ENCODE results near the gene PTPRN2. TPM values are rescaled to one million over a fixed set of nuclear protein-coding genes. Genes with fewer than 3 reads are reported as not detected.

PTPRN2 gene
- total and polyA plus RNA-seq, 2 donors from 2014 or later: 4.8 to 6.2 TPM

DNA sequence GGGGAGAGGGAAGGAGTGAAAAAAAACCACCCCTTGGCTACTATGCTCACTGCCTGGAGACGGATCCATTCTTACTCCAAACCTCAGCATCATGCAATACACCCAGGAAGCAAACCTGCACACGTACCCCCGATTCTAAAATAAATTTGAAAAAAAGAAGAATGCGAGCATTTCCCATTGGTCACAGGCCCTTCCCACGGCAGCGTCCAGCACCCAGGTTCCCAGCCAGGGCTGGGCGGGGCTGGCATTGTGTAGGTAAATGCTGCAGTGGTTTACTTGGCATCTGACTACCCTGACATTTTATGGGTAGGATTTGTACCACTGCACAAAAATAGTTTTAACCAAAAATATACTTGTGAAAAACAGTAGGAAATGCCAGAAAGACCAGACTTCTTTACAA, 831.9 kb downstream of the PTPRN2 start:
- H3K9me3 ChIP-seq (ENCODE audit: control insufficient read depth in 2 of 3, insufficient read depth in 1 of 3, low read length in 3 of 3): no peaks in the 10 kb centered on the region
- TF ChIP-seq, protein P1, sequence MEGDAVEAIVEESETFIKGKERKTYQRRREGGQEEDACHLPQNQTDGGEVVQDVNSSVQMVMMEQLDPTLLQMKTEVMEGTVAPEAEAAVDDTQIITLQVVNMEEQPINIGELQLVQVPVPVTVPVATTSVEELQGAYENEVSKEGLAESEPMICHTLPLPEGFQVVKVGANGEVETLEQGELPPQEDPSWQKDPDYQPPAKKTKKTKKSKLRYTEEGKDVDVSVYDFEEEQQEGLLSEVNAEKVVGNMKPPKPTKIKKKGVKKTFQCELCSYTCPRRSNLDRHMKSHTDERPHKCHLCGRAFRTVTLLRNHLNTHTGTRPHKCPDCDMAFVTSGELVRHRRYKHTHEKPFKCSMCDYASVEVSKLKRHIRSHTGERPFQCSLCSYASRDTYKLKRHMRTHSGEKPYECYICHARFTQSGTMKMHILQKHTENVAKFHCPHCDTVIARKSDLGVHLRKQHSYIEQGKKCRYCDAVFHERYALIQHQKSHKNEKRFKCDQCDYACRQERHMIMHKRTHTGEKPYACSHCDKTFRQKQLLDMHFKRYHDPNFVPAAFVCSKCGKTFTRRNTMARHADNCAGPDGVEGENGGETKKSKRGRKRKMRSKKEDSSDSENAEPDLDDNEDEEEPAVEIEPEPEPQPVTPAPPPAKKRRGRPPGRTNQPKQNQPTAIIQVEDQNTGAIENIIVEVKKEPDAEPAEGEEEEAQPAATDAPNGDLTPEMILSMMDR (IDR thresholded peaks at IDR 0.05; ENCODE audit: borderline replicate concordance, extremely low read depth, insufficient read depth): no peak
- peak in 1 of 5 donors; percentile 47 for DNase-seq
- no peak overlapping the region for H3K27ac ChIP-seq (ENCODE audit: low read depth in 2 of 2, low read length in 2 of 2)
- no peak overlapping the region for H3K9ac ChIP-seq (ENCODE audit: low read length in 3 of 3)
- H3K36me3 ChIP-seq (ENCODE audit: control insufficient read depth in 2 of 3, insufficient read depth in 3 of 3, low read length in 3 of 3): no peaks in the 10 kb centered on the region
- no peaks in the 10 kb centered on the region for H3K4me1 ChIP-seq (ENCODE audit: control insufficient read depth in 2 of 3, insufficient read depth in 2 of 3, low read depth in 1 of 3, low read length in 3 of 3)
- FAIRE-seq: no peak
- no peak overlapping the region for H3K4me3 ChIP-seq (ENCODE audit: low read length in 3 of 3)
- no peaks in the 10 kb centered on the region for H3K27me3 ChIP-seq (ENCODE audit: control insufficient read depth, insufficient read depth, low read length)
- intact Hi-C loops (cut with DNase I): no loop called here

DNA sequence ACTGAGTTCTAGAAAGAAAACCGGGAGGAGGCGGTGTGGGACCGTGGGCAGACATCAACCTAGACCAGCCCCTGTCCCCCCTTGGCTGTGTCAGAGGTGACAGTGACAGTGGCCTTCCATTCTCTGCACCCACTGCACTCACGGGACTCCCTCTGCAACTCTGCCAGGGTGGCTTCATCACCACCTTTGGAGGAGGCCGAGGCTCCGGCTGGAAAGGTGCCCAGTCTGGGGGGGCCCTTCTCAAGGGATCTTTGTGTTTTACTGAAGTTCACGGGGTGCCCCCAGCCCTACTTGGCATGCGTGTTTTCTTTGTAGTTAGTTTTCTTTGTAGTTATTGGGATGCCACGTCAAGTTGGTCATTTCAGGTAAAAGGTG, 833.2 kb downstream of the PTPRN2 start:
- Histone ChIP-seq H3K4me1 (ENCODE audit: control insufficient read depth in 2 of 3, insufficient read depth in 2 of 3, low read depth in 1 of 3, low read length in 3 of 3) (no peaks in the 10 kb centered on the region), H3K27me3 (ENCODE audit: control insufficient read depth, insufficient read depth, low read length) (no peaks in the 10 kb centered on the region), H3K27ac (ENCODE audit: low read depth in 2 of 2, low read length in 2 of 2) (no peak overlapping the region), H3K9ac (ENCODE audit: low read length in 3 of 3) (no peak overlapping the region), H3K36me3 (ENCODE audit: control insufficient read depth in 2 of 3, insufficient read depth in 3 of 3, low read length in 3 of 3) (no peaks in the 10 kb centered on the region), H3K9me3 (ENCODE audit: control insufficient read depth in 2 of 3, insufficient read depth in 1 of 3, low read length in 3 of 3) (no peaks in the 10 kb centered on the region), H3K4me3 (ENCODE audit: low read length in 3 of 3) (no peak overlapping the region)
- DNase-seq (peak in 1 of 5 donors; percentile 47), FAIRE-seq (no peak)
- intact Hi-C loops (cut with DNase I): no loop called here
- TF ChIP-seq, protein P1 (IDR thresholded peaks at IDR 0.05; ENCODE audit: borderline replicate concordance, extremely low read depth, insufficient read depth): no peak

DNA sequence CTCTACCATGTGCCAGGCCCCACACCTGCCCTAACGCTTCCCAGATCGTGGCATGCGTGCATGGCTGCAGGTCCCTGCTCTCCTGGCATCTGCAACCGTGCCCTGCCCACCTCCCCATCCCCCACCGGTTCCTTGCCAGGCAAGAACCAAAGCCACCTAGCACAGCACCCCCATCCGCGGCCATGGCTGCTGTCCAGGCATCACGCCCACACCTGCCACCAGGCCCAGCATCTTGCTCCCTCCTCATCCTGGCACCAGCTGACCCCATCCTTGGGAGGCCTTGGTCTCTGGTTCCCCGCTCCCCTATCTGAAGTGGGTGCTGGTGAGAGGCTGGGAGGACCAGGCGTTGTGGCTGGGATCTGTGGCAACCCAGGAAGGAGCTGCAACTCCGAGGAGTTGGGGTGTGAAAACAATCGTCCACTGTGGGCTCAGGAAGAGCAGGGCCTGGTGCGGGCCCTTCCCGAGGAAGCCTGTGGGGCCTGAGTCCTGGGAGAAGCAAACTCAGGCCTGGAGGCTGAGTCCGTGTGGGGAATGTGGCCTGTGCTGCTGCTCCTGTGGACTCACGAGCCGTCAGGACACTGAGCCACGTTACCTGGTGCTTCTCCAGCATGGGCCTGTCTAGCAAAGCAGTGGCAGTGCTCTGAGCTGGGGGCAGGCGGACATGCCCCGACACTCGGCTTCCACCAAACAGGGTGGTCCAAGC, 833.8 kb downstream of the PTPRN2 start:
- TF ChIP-seq, protein P1 (IDR thresholded peaks at IDR 0.05; ENCODE audit: borderline replicate concordance, extremely low read depth, insufficient read depth): no peak
- no peaks in the 10 kb centered on the region for H3K4me1 ChIP-seq (ENCODE audit: control insufficient read depth in 2 of 3, insufficient read depth in 2 of 3, low read depth in 1 of 3, low read length in 3 of 3)
- no peaks in the 10 kb centered on the region for H3K27me3 ChIP-seq (ENCODE audit: control insufficient read depth, insufficient read depth, low read length)
- no peak overlapping the region for H3K4me3 ChIP-seq (ENCODE audit: low read length in 3 of 3)
- no peaks in the 10 kb centered on the region for H3K36me3 ChIP-seq (ENCODE audit: control insufficient read depth in 2 of 3, insufficient read depth in 3 of 3, low read length in 3 of 3)
- FAIRE-seq (no peak), DNase-seq (peak in 1 of 5 donors; percentile 59)
- intact Hi-C loops (cut with DNase I): no loop called here
- no peaks in the 10 kb centered on the region for H3K9me3 ChIP-seq (ENCODE audit: control insufficient read depth in 2 of 3, insufficient read depth in 1 of 3, low read length in 3 of 3)
- no peak overlapping the region for H3K27ac ChIP-seq (ENCODE audit: low read depth in 2 of 2, low read length in 2 of 2)
- no peak overlapping the region for H3K9ac ChIP-seq (ENCODE audit: low read length in 3 of 3)

All from kidney (tissue), 14 donors.